Neural progenitor cell (in vitro differentiated cells): ENCODE results near the gene TAS2R19.

Experiments
- EZH2 ChIP-seq: fragments of 200-600 bp; sonication (generic); IDR thresholded peaks from 2 replicates; pipeline ENCODE4 v1.6.1; 2017; ENCODE audit warnings: antibody characterized with exemption, mild to moderate bottlenecking, moderate library complexity
- EZH2phosphoT487 ChIP-seq: fragments of 200-600 bp; sonication (generic); IDR thresholded peaks from 2 replicates; pipeline ENCODE4 v1.6.1; 2017; ENCODE audit warnings: antibody characterized with exemption
- TF ChIP-seq, protein P1 (sequence below): fragments of 200-600 bp; sonication (generic); IDR thresholded peaks from 2 replicates; pipeline ENCODE4 v1.5.1; 2017; ENCODE audit warnings: antibody characterized with exemption, mild to moderate bottlenecking

DNA sequence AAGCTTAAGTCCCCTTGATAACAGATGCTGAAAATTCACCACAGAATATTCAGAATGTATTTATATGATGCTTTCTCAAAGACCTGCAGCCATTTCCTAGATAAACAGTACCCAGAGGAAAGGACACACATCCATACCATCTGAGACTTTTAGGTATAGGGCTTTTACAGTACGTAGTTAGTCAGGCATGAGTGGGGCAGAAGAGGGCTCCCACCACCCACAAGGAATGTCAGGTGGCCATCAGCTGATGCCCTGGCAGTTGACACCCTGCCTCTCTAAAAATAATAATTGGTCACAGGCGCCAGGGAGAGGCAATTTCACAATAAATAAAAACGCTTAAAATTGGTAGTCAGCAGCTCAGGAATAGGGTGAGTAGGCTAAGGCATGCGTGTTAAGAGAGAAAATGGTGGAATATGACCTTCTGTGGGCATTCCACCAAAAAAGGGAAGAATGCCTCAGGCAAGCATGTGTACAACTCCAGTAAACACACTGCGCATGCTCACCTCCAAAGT, 47.5 kb upstream of the TAS2R19 start:
- TF ChIP-seq, protein P1, sequence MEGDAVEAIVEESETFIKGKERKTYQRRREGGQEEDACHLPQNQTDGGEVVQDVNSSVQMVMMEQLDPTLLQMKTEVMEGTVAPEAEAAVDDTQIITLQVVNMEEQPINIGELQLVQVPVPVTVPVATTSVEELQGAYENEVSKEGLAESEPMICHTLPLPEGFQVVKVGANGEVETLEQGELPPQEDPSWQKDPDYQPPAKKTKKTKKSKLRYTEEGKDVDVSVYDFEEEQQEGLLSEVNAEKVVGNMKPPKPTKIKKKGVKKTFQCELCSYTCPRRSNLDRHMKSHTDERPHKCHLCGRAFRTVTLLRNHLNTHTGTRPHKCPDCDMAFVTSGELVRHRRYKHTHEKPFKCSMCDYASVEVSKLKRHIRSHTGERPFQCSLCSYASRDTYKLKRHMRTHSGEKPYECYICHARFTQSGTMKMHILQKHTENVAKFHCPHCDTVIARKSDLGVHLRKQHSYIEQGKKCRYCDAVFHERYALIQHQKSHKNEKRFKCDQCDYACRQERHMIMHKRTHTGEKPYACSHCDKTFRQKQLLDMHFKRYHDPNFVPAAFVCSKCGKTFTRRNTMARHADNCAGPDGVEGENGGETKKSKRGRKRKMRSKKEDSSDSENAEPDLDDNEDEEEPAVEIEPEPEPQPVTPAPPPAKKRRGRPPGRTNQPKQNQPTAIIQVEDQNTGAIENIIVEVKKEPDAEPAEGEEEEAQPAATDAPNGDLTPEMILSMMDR, result no peak
- TF ChIP-seq EZH2 (no peak), EZH2phosphoT487 (no peak)
